ENCODE results near the gene CSK.

- TF ChIP-seq CTCF (IDR thresholded peaks at IDR 0.05) (no peak), POLR2A (IDR thresholded peaks at IDR 0.05) (no peak), EP300 (IDR thresholded peaks at IDR 0.05) (no peak)
These were observed 44.0 kb downstream of the CSK start for GRCh38 chr15:74825866-74826265.
